ENCODE results near the gene ELANE.

DNA sequence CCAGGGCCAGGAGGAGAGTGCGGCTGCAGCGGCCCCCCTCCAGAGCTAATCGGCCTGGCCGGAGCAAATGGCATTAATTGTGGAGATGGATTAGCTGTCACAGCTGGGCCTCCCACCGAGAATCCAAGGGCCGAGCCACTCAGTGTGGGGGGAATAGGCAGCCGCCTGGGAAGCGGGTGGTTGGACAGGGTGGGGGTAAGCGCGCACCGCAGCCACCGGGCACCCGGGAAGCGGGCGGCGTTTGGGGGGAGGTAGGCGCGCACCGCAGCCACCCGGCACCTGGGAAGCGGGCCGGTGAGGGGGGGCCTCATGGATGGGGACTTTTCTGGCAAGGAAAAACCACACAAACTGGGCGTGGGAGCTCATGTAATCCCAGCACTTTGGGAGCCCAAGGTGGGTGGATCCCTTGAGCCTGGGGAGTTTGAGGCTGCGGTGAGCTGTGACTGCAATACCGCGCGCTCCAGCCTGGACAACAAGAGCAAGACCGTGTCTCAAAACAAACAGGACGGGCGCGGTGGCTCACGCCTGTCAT lies 51.2 kb downstream of the ELANE start:
- TF ChIP-seq EZH2 (IDR thresholded peaks at IDR 0.05) (no peak), POLR2AphosphoS5 (IDR thresholded peaks at IDR 0.05; ENCODE audit: borderline replicate concordance, low read depth, low read length) (no peak), FOXP2 (optimal IDR thresholded peaks at IDR 0.05; ENCODE audit: control extremely low read depth, extremely low read length, insufficient read depth) (no peak)
